IPS-15b (cell line): ENCODE results near the gene NACC2.
"Not testable (repeated sequence)": the region's sequence is repeated elsewhere in the genome, so short reads cannot be mapped to it uniquely, and the experiment has no call there.

Experiments
- H3K27me3 ChIP-seq: one replicate; pipeline ENCODE4 v1.6.1; 2013; ENCODE audit warnings: low read length; ENCODE audit not compliant: control insufficient read depth, insufficient read depth
- H3K36me3 ChIP-seq: one replicate; pipeline ENCODE4 v1.6.1; 2013; ENCODE audit warnings: low read length; ENCODE audit not compliant: control insufficient read depth, insufficient read depth
- H3K4me1 ChIP-seq: one replicate; pipeline ENCODE4 v1.6.1; 2013; ENCODE audit warnings: mild to moderate bottlenecking, low read length; ENCODE audit not compliant: control insufficient read depth, insufficient read depth
- H3K4me3 ChIP-seq: one replicate; pipeline ENCODE4 v1.5.1; 2013; ENCODE audit warnings: low read depth, low read length
- H3K9ac ChIP-seq: one replicate; pipeline ENCODE4 v1.6.1; 2013; ENCODE audit warnings: low read depth, mild to moderate bottlenecking, low read length
- H3K9me3 ChIP-seq: one replicate; pipeline ENCODE4 v1.6.1; 2013; ENCODE audit warnings: mild to moderate bottlenecking, low read length; ENCODE audit not compliant: control insufficient read depth, insufficient read depth

Gene NACC2

GRCh38 chr9:135969064-135969683, 125.9 kb downstream of the NACC2 start:
- Histone ChIP-seq H3K9ac (no peak overlapping the region), H3K4me1 (peaks cover 4% of the 10 kb centered on the region), H3K36me3 (no peaks in the 10 kb centered on the region)

GRCh38 chr9:135968601-135969000, 126.5 kb downstream of the NACC2 start:
- Histone ChIP-seq H3K4me1 (peaks cover 4% of the 10 kb centered on the region), H3K27me3 (no peaks in the 10 kb centered on the region), H3K9ac (no peak overlapping the region), H3K4me3 (no peak overlapping the region), H3K36me3 (no peaks in the 10 kb centered on the region), H3K9me3 (no peaks in the 10 kb centered on the region)

More at GRCh38 chr9:135969064-135969683, 125.9 kb downstream of the NACC2 start:
- Histone ChIP-seq H3K27me3 (no peaks in the 10 kb centered on the region), H3K4me3 (no peak overlapping the region), H3K9me3 (no peaks in the 10 kb centered on the region)

- H3K9me3 ChIP-seq, result no peaks in the 10 kb centered on the region
- no peaks in the 10 kb centered on the region for H3K27me3 ChIP-seq
- peaks cover 4% of the 10 kb centered on the region for H3K4me1 ChIP-seq
- no peaks in the 10 kb centered on the region for H3K36me3 ChIP-seq
- H3K9ac ChIP-seq, result no peak overlapping the region
- H3K4me3 ChIP-seq, result no peak overlapping the region
Observed at GRCh38 chr9:135968083-135968476, 127.0 kb downstream of the NACC2 start.

GRCh38 chr9:135966916-135967260, 128.2 kb downstream of the NACC2 start:
- H3K4me1 ChIP-seq, H3K4me3 ChIP-seq, H3K9me3 ChIP-seq, H3K36me3 ChIP-seq, H3K9ac ChIP-seq, H3K27me3 ChIP-seq: not testable (repeated sequence)

- H3K4me1 ChIP-seq, result peaks cover 4% of the 10 kb centered on the region
- no peak overlapping the region for H3K9ac ChIP-seq
- no peaks in the 10 kb centered on the region for H3K9me3 ChIP-seq
- no peaks in the 10 kb centered on the region for H3K36me3 ChIP-seq
- H3K27me3 ChIP-seq, result no peaks in the 10 kb centered on the region
- H3K4me3 ChIP-seq, result no peak overlapping the region
Observed at GRCh38 chr9:135965124-135965756, 129.8 kb downstream of the NACC2 start.

GRCh38 chr9:135963938-135964337, 131.2 kb downstream of the NACC2 start:
- Histone ChIP-seq H3K4me3 (no peak overlapping the region), H3K36me3 (no peaks in the 10 kb centered on the region), H3K9ac (no peak overlapping the region), H3K9me3 (no peaks in the 10 kb centered on the region), H3K4me1 (peaks cover 9% of the 10 kb centered on the region), H3K27me3 (no peaks in the 10 kb centered on the region)

- Histone ChIP-seq H3K9ac (no peak overlapping the region), H3K27me3 (no peaks in the 10 kb centered on the region), H3K4me3 (no peak overlapping the region)
Observed at GRCh38 chr9:135963338-135963737, 131.8 kb downstream of the NACC2 start.

GRCh38 chr9:135962696-135963307, 132.3 kb downstream of the NACC2 start:
- no peak overlapping the region for H3K9ac ChIP-seq
- H3K4me1 ChIP-seq, result peaks cover 7% of the 10 kb centered on the region

More at GRCh38 chr9:135963338-135963737, 131.8 kb downstream of the NACC2 start:
- peaks cover 9% of the 10 kb centered on the region for H3K4me1 ChIP-seq
- no peaks in the 10 kb centered on the region for H3K9me3 ChIP-seq
- H3K36me3 ChIP-seq, result no peaks in the 10 kb centered on the region

GRCh38 chr9:135961811-135962695, 133.0 kb downstream of the NACC2 start:
- Histone ChIP-seq H3K9me3 (no peaks in the 10 kb centered on the region), H3K36me3 (no peaks in the 10 kb centered on the region), H3K4me3 (peak overlapping the region; percentile 41), H3K4me1 (peaks cover 5% of the 10 kb centered on the region), H3K27me3 (no peaks in the 10 kb centered on the region), H3K9ac (peak overlapping the region; percentile 1)

More at GRCh38 chr9:135962696-135963307, 132.3 kb downstream of the NACC2 start:
- H3K4me3 ChIP-seq, result no peak overlapping the region
- no peaks in the 10 kb centered on the region for H3K27me3 ChIP-seq
- H3K9me3 ChIP-seq, result no peaks in the 10 kb centered on the region
- no peaks in the 10 kb centered on the region for H3K36me3 ChIP-seq

GRCh38 chr9:135961277-135961715, 133.8 kb downstream of the NACC2 start, which contains the start of gene UBAC1:
Gene UBAC1, minus strand, starts transcription at chr9:135961373. Its CDS starts 211 bp downstream, at chr9:135961162.
- H3K4me1 ChIP-seq, result peaks cover 5% of the 10 kb centered on the region
- H3K4me3 ChIP-seq, result peak within 1 kb of the TSS; percentile 66
- peak within 1 kb of the TSS; percentile 60 for H3K9ac ChIP-seq
- H3K9me3 ChIP-seq, result no peaks in the 10 kb centered on the region
- no peaks in the 10 kb centered on the region for H3K27me3 ChIP-seq
- no peaks in the 10 kb centered on the region for H3K36me3 ChIP-seq

- Histone ChIP-seq H3K4me3 (peak overlapping the region; percentile 66), H3K27me3 (no peaks in the 10 kb centered on the region), H3K9me3 (no peaks in the 10 kb centered on the region), H3K4me1 (peaks cover 5% of the 10 kb centered on the region), H3K36me3 (no peaks in the 10 kb centered on the region), H3K9ac (peak overlapping the region; percentile 60)
Observed at GRCh38 chr9:135960411-135961276, 134.4 kb downstream of the NACC2 start.
